ENCODE data around the gene ZNF695.
"Not testable (repeated sequence)": the region's sequence is repeated elsewhere in the genome, so short reads cannot be mapped to it uniquely, and the experiment has no call there.

ZNF695 gene

GRCh38 chr1:247007511-247008405 lies at the start of gene ZNF695:
Gene ZNF695, minus strand, starts transcription at chr1:247008057. Its CDS starts 149 bp downstream, at chr1:247007908.
- no peaks in the 10 kb centered on the region for H3K27me3 ChIP-seq (ENCODE audit: control insufficient read depth in 5 of 5, insufficient read depth in 4 of 5, low read length in 5 of 5)
- no peak within 1 kb of the TSS for H3K27ac ChIP-seq (ENCODE audit: low read depth, low read length)
- peak within 1 kb of the TSS in 4 of 5 donors; percentile 42 to 74 (median 62) for H3K9ac ChIP-seq (ENCODE audit: low read length in 5 of 5)
- H3K36me3 ChIP-seq (ENCODE audit: control insufficient read depth in 5 of 5, insufficient read depth in 5 of 5, low read length in 5 of 5): no peaks in the 10 kb centered on the region
- H3K4me3 ChIP-seq (ENCODE audit: low read depth in 1 of 5, low read length in 5 of 5): peak within 1 kb of the TSS; percentile 70 to 85 (median 77)
- peaks cover 0 to 6% (median 2%) of the 10 kb centered on the region in 5 donors for H3K9me3 ChIP-seq (ENCODE audit: control insufficient read depth in 5 of 5, low read length in 5 of 5)
- H3K4me1 ChIP-seq (ENCODE audit: control insufficient read depth in 5 of 5, insufficient read depth in 5 of 5, low read length in 5 of 5): peaks cover 0 to 13% (median 8%) of the 10 kb centered on the region in 5 donors

- Histone ChIP-seq H3K9me3 (ENCODE audit: control insufficient read depth in 5 of 5, low read length in 5 of 5) (peaks cover 0 to 42% (median 20%) of the 10 kb centered on the region in 5 donors), H3K4me3 (ENCODE audit: low read depth in 1 of 5, low read length in 5 of 5) (no peak overlapping the region), H3K27me3 (ENCODE audit: control insufficient read depth in 5 of 5, insufficient read depth in 4 of 5, low read length in 5 of 5) (no peaks in the 10 kb centered on the region), H3K9ac (ENCODE audit: low read length in 5 of 5) (no peak overlapping the region), H3K4me1 (ENCODE audit: control insufficient read depth in 5 of 5, insufficient read depth in 5 of 5, low read length in 5 of 5) (peaks cover 0 to 4% (median 0%) of the 10 kb centered on the region in 5 donors), H3K27ac (ENCODE audit: low read depth, low read length) (no peak overlapping the region), H3K36me3 (ENCODE audit: control insufficient read depth in 5 of 5, insufficient read depth in 5 of 5, low read length in 5 of 5) (no peaks in the 10 kb centered on the region)
Measured at GRCh38 chr1:247056071-247056470, 48.2 kb upstream of the ZNF695 start.

- Histone ChIP-seq H3K4me3 (ENCODE audit: low read depth in 1 of 5, low read length in 5 of 5) (no peak overlapping the region), H3K9ac (ENCODE audit: low read length in 5 of 5) (no peak overlapping the region), H3K9me3 (ENCODE audit: control insufficient read depth in 5 of 5, low read length in 5 of 5) (peaks cover 0 to 45% (median 20%) of the 10 kb centered on the region in 5 donors), H3K4me1 (ENCODE audit: control insufficient read depth in 5 of 5, insufficient read depth in 5 of 5, low read length in 5 of 5) (peaks cover 0 to 4% (median 0%) of the 10 kb centered on the region in 5 donors), H3K27ac (ENCODE audit: low read depth, low read length) (no peak overlapping the region), H3K27me3 (ENCODE audit: control insufficient read depth in 5 of 5, insufficient read depth in 4 of 5, low read length in 5 of 5) (no peaks in the 10 kb centered on the region), H3K36me3 (ENCODE audit: control insufficient read depth in 5 of 5, insufficient read depth in 5 of 5, low read length in 5 of 5) (no peaks in the 10 kb centered on the region)
Measured at GRCh38 chr1:247054992-247055415, 47.1 kb upstream of the ZNF695 start.

- peak overlapping the region in 1 of 5 donors; percentile 22 for H3K4me3 ChIP-seq (ENCODE audit: low read depth in 1 of 5, low read length in 5 of 5)
- H3K27ac ChIP-seq (ENCODE audit: low read depth, low read length): no peak overlapping the region
- H3K9ac ChIP-seq (ENCODE audit: low read length in 5 of 5): no peak overlapping the region
- no peaks in the 10 kb centered on the region for H3K27me3 ChIP-seq (ENCODE audit: control insufficient read depth in 5 of 5, insufficient read depth in 4 of 5, low read length in 5 of 5)
- H3K4me1 ChIP-seq (ENCODE audit: control insufficient read depth in 5 of 5, insufficient read depth in 5 of 5, low read length in 5 of 5): no peaks in the 10 kb centered on the region
- no peaks in the 10 kb centered on the region for H3K36me3 ChIP-seq (ENCODE audit: control insufficient read depth in 5 of 5, insufficient read depth in 5 of 5, low read length in 5 of 5)
- peaks cover 0 to 54% (median 33%) of the 10 kb centered on the region in 5 donors for H3K9me3 ChIP-seq (ENCODE audit: control insufficient read depth in 5 of 5, low read length in 5 of 5)
Measured at GRCh38 chr1:247047702-247048101, 39.8 kb upstream of the ZNF695 start.

- no peaks in the 10 kb centered on the region for H3K4me1 ChIP-seq (ENCODE audit: control insufficient read depth in 5 of 5, insufficient read depth in 5 of 5, low read length in 5 of 5)
- H3K27ac ChIP-seq (ENCODE audit: low read depth, low read length): no peak overlapping the region
- no peaks in the 10 kb centered on the region for H3K27me3 ChIP-seq (ENCODE audit: control insufficient read depth in 5 of 5, insufficient read depth in 4 of 5, low read length in 5 of 5)
- H3K4me3 ChIP-seq (ENCODE audit: low read depth in 1 of 5, low read length in 5 of 5): peak overlapping the region in 3 of 5 donors; percentile 10 to 26 (median 22)
- H3K36me3 ChIP-seq (ENCODE audit: control insufficient read depth in 5 of 5, insufficient read depth in 5 of 5, low read length in 5 of 5): no peaks in the 10 kb centered on the region
- no peak overlapping the region for H3K9ac ChIP-seq (ENCODE audit: low read length in 5 of 5)
- H3K9me3 ChIP-seq (ENCODE audit: control insufficient read depth in 5 of 5, low read length in 5 of 5): peaks cover 0 to 58% (median 32%) of the 10 kb centered on the region in 5 donors
Measured at GRCh38 chr1:247047260-247047659, 39.4 kb upstream of the ZNF695 start.

- H3K9me3 ChIP-seq (ENCODE audit: control insufficient read depth in 5 of 5, low read length in 5 of 5): peaks cover 0 to 54% (median 44%) of the 10 kb centered on the region in 5 donors
- no peak overlapping the region for H3K9ac ChIP-seq (ENCODE audit: low read length in 5 of 5)
- no peak overlapping the region for H3K27ac ChIP-seq (ENCODE audit: low read depth, low read length)
- no peak overlapping the region for H3K4me3 ChIP-seq (ENCODE audit: low read depth in 1 of 5, low read length in 5 of 5)
- H3K36me3 ChIP-seq (ENCODE audit: control insufficient read depth in 5 of 5, insufficient read depth in 5 of 5, low read length in 5 of 5): peaks cover 0 to 8% (median 4%) of the 10 kb centered on the region in 5 donors
- H3K27me3 ChIP-seq (ENCODE audit: control insufficient read depth in 5 of 5, insufficient read depth in 4 of 5, low read length in 5 of 5): no peaks in the 10 kb centered on the region
- no peaks in the 10 kb centered on the region for H3K4me1 ChIP-seq (ENCODE audit: control insufficient read depth in 5 of 5, insufficient read depth in 5 of 5, low read length in 5 of 5)
Measured at GRCh38 chr1:247043406-247043805, 35.5 kb upstream of the ZNF695 start.

GRCh38 chr1:247037511-247038320 lies 29.9 kb upstream of the ZNF695 start:
- no peaks in the 10 kb centered on the region for H3K4me1 ChIP-seq (ENCODE audit: control insufficient read depth in 5 of 5, insufficient read depth in 5 of 5, low read length in 5 of 5)
- H3K36me3 ChIP-seq (ENCODE audit: control insufficient read depth in 5 of 5, insufficient read depth in 5 of 5, low read length in 5 of 5): peaks cover 18 to 42% (median 26%) of the 10 kb centered on the region in 5 donors
- no peaks in the 10 kb centered on the region for H3K27me3 ChIP-seq (ENCODE audit: control insufficient read depth in 5 of 5, insufficient read depth in 4 of 5, low read length in 5 of 5)
- H3K9ac ChIP-seq (ENCODE audit: low read length in 5 of 5): no peak overlapping the region
- no peak overlapping the region for H3K27ac ChIP-seq (ENCODE audit: low read depth, low read length)
- peak overlapping the region in 4 of 5 donors; percentile 2 to 8 (median 4) for H3K4me3 ChIP-seq (ENCODE audit: low read depth in 1 of 5, low read length in 5 of 5)
- H3K9me3 ChIP-seq (ENCODE audit: control insufficient read depth in 5 of 5, low read length in 5 of 5): peaks cover 15 to 61% (median 45%) of the 10 kb centered on the region in 5 donors

GRCh38 chr1:247032306-247032705 lies 24.4 kb upstream of the ZNF695 start:
- not testable (repeated sequence) for H3K4me3 ChIP-seq (ENCODE audit: low read depth in 1 of 5, low read length in 5 of 5); H3K4me1 ChIP-seq (ENCODE audit: control insufficient read depth in 5 of 5, insufficient read depth in 5 of 5, low read length in 5 of 5); H3K9ac ChIP-seq (ENCODE audit: low read length in 5 of 5); H3K27me3 ChIP-seq (ENCODE audit: control insufficient read depth in 5 of 5, insufficient read depth in 4 of 5, low read length in 5 of 5); H3K27ac ChIP-seq (ENCODE audit: low read depth, low read length)
- peaks cover 5 to 51% (median 42%) of the 10 kb centered on the region in 5 donors for H3K9me3 ChIP-seq (ENCODE audit: control insufficient read depth in 5 of 5, low read length in 5 of 5)
- H3K36me3 ChIP-seq (ENCODE audit: control insufficient read depth in 5 of 5, insufficient read depth in 5 of 5, low read length in 5 of 5): peaks cover 5 to 23% (median 15%) of the 10 kb centered on the region in 5 donors

- not testable (repeated sequence) for H3K27ac ChIP-seq (ENCODE audit: low read depth, low read length); H3K36me3 ChIP-seq (ENCODE audit: control insufficient read depth in 5 of 5, insufficient read depth in 5 of 5, low read length in 5 of 5); H3K27me3 ChIP-seq (ENCODE audit: control insufficient read depth in 5 of 5, insufficient read depth in 4 of 5, low read length in 5 of 5); H3K4me3 ChIP-seq (ENCODE audit: low read depth in 1 of 5, low read length in 5 of 5); H3K9ac ChIP-seq (ENCODE audit: low read length in 5 of 5); H3K4me1 ChIP-seq (ENCODE audit: control insufficient read depth in 5 of 5, insufficient read depth in 5 of 5, low read length in 5 of 5)
- peaks cover 0 to 42% (median 7%) of the 10 kb centered on the region in 5 donors for H3K9me3 ChIP-seq (ENCODE audit: control insufficient read depth in 5 of 5, low read length in 5 of 5)
Measured at GRCh38 chr1:247024658-247025057, 16.8 kb upstream of the ZNF695 start.

Data from subcutaneous abdominal adipose tissue (tissue), 5 donors.